ENCODE data around the gene PREX1. TPM values are rescaled to one million over a fixed set of nuclear protein-coding genes. Genes with fewer than 3 reads are reported as not detected.

The PREX1 gene
- total and polyA plus RNA-seq, 2 donors (not counting 3 experiments of a cell fraction or from before 2014, with no cell fraction given): 51.3 to 72.9 TPM

DNA sequence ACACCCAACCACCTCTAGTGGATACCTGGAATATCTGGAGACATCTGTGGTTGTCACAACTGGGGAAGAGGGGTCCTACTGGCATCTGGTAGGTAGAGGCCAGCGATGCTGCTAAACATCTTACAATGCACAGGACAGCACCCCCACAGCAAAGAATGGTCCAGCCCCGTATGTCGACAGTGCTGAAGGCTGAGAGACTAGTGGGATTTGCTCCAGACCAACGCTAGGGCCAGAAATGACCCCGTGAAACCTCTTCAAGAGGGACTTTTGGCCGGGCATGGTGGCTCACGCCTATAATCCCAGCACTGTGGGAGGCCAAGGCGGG, 7.2 kb downstream of the PREX1 start:
- no peak for TF ChIP-seq CTCF (IDR thresholded peaks at IDR 0.05; ENCODE audit: extremely low read depth in 1 of 2, insufficient read depth in 1 of 2, low read depth in 1 of 2, low read length in 2 of 2)
- TF ChIP-seq, protein P1, sequence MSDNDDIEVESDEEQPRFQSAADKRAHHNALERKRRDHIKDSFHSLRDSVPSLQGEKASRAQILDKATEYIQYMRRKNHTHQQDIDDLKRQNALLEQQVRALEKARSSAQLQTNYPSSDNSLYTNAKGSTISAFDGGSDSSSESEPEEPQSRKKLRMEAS (IDR thresholded peaks at IDR 0.05; ENCODE audit: insufficient read depth, insufficient read length): no peak
- TF ChIP-seq JUN (IDR thresholded peaks at IDR 0.05; ENCODE audit: borderline replicate concordance, insufficient read depth, insufficient read length, low read depth): no peak
- no peak for TF ChIP-seq POLR2A (IDR thresholded peaks at IDR 0.05; ENCODE audit: low read depth, low read length)
- no peak for TF ChIP-seq POLR2AphosphoS5 (IDR thresholded peaks at IDR 0.05; ENCODE audit: insufficient read depth, low read depth, low read length)
- TF ChIP-seq EZH2 (IDR thresholded peaks at IDR 0.05; ENCODE audit: borderline replicate concordance, low read depth, low read length, severe bottlenecking): no peak
- no peak for TF ChIP-seq FOS (IDR thresholded peaks at IDR 0.05; ENCODE audit: borderline replicate concordance, insufficient read depth, low read length)
- TF ChIP-seq MYC (IDR thresholded peaks at IDR 0.05; ENCODE audit: low read depth, low read length): no peak
- TF ChIP-seq GATA2 (IDR thresholded peaks at IDR 0.05; ENCODE audit: insufficient read depth, insufficient read length, low read depth, low read length): no peak
- H3K27me3 ChIP-seq (ENCODE audit: control insufficient read depth in 2 of 2, insufficient read depth in 2 of 2, low read length in 2 of 2): no peaks in the 10 kb centered on the region
- intact Hi-C loops (cut with micrococcal nuclease): no loop called here
- H3K9me1 ChIP-seq (replicated peaks; ENCODE audit: control insufficient read depth, extremely low read depth, insufficient read depth, low read length): no peaks in the 10 kb centered on the region
- H3K27ac ChIP-seq (ENCODE audit: insufficient read depth, low read depth, low read length): no peak overlapping the region
- dilution Hi-C loops (cut with MboI; ENCODE audit: extremely low pct_ligation_motif_present, low sequenced_read_pairs): no loop called here
- peaks cover 0 to 12% of the 10 kb centered on the region in 2 experiments for H3K36me3 ChIP-seq (ENCODE audit: control insufficient read depth in 2 of 2, extremely low read depth in 1 of 2, insufficient read depth in 2 of 2, low read length in 2 of 2)
- POLR2A ChIA-PET: no interaction called here
- H3K9ac ChIP-seq (replicated peaks; ENCODE audit: extremely low read depth, insufficient read depth, low read length): no peak overlapping the region
- CTCF ChIA-PET: no interaction called here
- no peak for DNase-seq (ENCODE audit: low read depth, low spot score)
- H3K4me2 ChIP-seq (ENCODE audit: insufficient read depth, low read length): no peak overlapping the region
- H2AFZ ChIP-seq (ENCODE audit: low read depth, low read length): no peak overlapping the region
- H4K20me1 ChIP-seq (replicated peaks; ENCODE audit: control insufficient read depth, extremely low read depth, insufficient read depth, low read length): no peaks in the 10 kb centered on the region
- no peaks in the 10 kb centered on the region for H3K9me3 ChIP-seq (replicated peaks; ENCODE audit: control insufficient read depth, insufficient read depth, low read length)
- peaks cover 92% of the 10 kb centered on the region for H3K79me2 ChIP-seq (ENCODE audit: control insufficient read depth, insufficient read depth, low read length)
- peaks cover 57% of the 10 kb centered on the region for H3K4me1 ChIP-seq (ENCODE audit: control insufficient read depth, extremely low read depth, insufficient read depth, low read length)
- H3K4me3 ChIP-seq (replicated peaks in 1 of 3; ENCODE audit: insufficient read depth in 1 of 3, low read depth in 1 of 3, low read length in 3 of 3): no peak overlapping the region
- FAIRE-seq: no peak
- no TSS peak for BruUV-seq (replicated peaks)
